HG02759 (cell line): ENCODE measurements around the gene CAPN5.

Source experiments
- ATAC-seq: cut with Tn5 transposase; IDR thresholded peaks from one replicate; pipeline ENCODE4 v1.9.1; 2021; ENCODE audit warnings: mild to moderate bottlenecking, moderate library complexity; ENCODE audit not compliant: unreplicated experiment

The CAPN5 gene

DNA sequence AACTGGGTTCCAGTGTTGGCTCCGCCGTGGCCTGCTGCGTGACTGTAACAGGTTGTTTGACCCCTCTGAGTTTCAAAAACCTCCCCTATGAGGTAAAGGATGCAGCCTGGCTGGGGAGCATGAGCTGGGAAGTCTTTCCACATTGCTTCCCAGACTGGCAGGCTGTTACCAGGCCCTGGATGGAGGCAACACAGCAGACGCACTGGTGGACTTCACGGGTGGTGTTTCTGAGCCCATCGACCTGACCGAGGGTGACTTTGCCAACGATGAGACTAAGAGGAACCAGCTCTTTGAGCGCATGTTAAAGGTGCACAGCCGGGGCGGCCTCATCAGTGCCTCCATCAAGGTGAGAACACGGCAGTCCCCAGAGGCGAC, 47.3 kb downstream of the CAPN5 start:
- no peak for ATAC-seq

- ATAC-seq: no peak
Measured at GRCh38 chr11:77115181-77115611, 48.4 kb downstream of the CAPN5 start.

DNA sequence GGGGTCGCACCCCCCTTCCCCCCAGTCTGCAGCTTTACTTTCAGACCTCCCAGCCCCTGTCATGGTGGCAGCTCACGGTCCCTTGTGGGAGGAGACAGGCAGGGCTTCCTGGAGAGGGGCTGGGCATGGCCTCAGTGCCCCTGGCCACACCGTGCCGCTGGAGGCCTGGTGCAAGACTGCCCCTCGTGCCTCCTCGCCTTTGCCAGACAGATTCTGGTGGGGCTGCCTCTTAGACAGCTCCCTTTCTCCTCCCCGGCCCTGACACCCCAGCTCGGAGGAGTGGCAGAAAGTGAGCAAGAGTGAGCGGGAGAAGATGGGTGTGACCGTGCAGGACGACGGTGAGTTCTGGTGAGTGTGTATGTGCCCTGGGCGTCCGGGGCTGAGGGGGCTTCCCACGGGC, 49.2 kb downstream of the CAPN5 start:
- no peak for ATAC-seq

GRCh38 chr11:77117492-77117891, 50.7 kb downstream of the CAPN5 start:
- ATAC-seq: no peak

DNA sequence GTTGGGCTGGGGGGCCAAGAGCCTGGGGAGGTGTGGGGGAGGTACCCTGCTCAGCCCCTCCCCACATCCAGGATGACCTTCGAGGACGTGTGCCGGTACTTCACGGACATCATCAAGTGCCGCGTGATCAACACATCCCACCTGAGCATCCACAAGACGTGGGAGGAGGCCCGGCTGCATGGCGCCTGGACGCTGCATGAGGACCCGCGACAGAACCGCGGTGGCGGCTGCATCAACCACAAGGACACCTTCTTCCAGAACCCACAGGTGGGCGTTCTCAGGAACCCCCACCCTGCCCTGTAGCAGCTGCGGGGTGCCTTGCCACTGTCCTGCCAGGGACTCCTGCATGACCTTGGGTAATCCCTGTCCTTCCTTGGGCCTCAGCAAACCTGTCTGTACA, 51.3 kb downstream of the CAPN5 start:
- no peak for ATAC-seq

GRCh38 chr11:77118971-77119370, 52.2 kb downstream of the CAPN5 start:
- no peak for ATAC-seq

GRCh38 chr11:77119531-77119936, 52.8 kb downstream of the CAPN5 start:
- no peak for ATAC-seq

DNA sequence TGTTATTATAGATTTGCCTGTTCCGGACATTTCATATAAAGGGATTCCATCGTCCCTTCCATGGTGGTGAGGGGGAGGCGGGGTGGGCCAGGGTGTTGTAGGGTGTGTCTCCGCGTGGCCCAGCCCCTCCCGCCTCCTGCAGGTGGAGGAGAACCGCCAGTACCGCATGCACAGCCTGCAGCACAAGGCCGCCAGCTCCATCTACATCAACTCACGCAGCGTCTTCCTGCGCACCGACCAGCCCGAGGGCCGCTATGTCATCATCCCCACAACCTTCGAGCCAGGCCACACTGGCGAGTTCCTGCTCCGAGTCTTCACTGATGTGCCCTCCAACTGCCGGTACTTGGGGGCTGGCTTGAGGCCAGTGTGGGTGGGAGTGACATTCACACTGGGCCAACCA, 53.8 kb downstream of the CAPN5 start:
- ATAC-seq: no peak

DNA sequence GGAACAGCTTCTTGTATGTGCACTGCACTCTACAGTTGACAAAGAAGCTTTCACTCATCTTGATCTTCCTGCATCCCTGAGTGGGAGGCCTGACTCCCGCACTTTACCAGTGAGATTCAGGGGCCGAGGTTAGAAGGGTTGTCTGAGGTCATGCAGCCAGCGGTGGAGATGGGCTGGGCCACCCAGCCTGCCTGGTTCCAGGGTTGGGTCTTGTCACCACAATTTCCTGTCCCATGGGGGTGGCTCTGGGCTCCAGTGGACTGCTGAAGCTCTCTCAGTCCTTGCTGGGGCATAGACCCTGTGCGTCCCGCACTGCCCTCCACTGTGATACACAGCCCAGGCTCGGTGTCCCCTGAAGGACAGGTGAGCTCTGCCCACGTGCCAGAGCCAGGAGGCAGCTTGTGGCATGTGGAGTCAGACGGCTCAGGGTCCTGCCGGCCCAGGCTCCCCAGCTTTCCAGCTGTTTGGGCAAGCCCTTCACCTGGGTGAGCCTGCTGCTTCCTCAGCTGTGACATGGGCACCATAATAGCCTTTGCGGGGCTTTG, 54.4 kb downstream of the CAPN5 start:
- no peak for ATAC-seq

DNA sequence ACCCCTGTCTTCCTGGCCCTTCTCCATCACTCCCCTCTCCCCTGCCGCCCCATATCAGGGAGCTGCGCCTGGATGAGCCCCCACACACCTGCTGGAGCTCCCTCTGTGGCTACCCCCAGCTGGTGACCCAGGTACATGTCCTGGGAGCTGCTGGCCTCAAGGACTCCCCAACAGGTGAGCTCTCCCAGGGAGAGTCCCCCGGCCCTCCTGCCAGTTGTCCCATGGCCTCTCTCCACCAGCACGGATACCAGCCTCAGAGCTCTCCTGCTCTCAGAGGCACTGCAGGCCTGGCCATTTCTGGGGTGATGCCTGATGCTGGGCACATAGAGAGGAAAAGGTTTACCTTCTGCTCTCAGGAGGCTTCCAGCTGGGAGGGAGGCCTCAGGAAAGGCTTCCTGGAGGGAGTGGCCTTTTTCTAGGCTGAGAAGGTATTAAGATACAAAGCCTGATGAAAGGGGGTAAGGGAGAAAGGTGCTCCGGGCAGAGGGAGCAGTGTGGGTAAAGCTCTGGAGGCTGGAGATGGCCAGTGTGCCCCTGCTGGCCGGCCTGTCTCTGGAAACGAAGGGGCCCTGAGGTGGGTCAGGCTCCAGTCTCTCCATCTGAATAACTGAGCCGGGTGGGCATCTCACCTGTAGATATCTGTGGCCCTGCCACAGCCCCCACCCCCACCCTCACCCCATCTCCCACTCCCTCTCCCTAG, 55.3 kb downstream of the CAPN5 start:
- ATAC-seq: no peak

GRCh38 chr11:77122576-77123212, 55.9 kb downstream of the CAPN5 start:
- no peak for ATAC-seq

- ATAC-seq: no peak
Measured at GRCh38 chr11:77123591-77123990, 56.8 kb downstream of the CAPN5 start.

DNA sequence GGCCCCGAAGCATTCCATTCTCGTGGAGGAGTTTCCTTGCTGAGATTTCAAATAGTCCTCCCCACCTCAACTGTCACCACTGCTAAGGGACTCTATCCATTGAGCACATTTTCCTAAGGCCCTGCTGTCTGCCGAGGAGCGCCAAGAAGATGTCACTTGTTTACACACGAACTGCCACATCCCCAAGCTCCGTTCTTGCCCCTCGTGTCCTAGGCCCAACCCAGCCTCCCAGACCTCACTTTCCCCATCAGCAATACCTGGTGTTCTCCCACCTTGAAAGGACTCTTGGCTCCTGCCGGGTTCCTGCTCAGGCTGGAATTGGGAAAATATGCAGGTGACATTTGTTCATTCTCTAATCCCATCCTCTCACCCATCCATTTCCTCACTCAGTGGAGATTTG, 57.3 kb downstream of the CAPN5 start:
- ATAC-seq: no peak

DNA sequence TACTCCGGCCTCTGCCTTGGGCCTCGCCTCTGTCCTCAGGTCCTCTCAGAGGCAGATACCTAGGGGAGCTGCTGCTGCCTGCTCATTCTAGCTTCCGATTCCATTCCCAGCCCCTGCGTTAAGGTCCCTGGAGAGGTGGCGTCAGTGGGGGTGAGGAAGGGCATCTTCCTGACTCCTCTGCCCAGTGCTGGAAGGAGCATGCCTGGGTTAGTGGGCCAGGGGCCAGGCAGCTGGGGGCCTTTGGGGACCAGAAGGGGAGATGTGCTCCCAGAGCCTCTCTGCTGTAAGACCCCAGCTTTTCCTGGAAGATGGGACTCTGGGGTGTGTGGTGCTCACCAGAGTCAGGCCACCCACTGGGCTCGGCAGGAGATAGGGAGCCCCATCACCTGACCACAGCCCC, 57.7 kb downstream of the CAPN5 start:
- ATAC-seq: no peak

- ATAC-seq: no peak
Measured at GRCh38 chr11:77125191-77125590, 58.4 kb downstream of the CAPN5 start.

GRCh38 chr11:77125695-77126094, 58.9 kb downstream of the CAPN5 start:
- ATAC-seq: no peak

- no peak for ATAC-seq
Measured at GRCh38 chr11:77126156-77126775, 59.5 kb downstream of the CAPN5 start.

DNA sequence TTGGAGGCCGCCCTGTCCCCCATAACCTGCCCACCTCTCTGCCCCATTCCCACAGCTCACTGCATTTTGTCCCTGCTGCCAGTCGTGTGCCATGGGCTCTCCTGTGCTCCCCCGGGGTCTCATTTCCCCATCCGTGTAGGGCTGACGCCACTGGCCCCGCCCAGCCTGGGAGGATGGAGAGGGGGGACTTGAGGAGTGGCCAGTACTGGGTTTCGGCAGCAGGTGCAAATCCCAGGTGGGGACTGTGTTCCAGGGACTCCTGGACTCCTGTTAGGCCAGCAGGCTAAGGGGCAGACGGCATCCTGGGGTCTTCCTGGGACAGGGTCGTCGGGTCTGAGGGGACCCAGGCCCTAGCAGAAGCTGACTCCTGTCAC, 60.1 kb downstream of the CAPN5 start:
- no peak for ATAC-seq

GRCh38 chr11:77127235-77127911, 60.6 kb downstream of the CAPN5 start:
- peak; percentile 45 for ATAC-seq

DNA sequence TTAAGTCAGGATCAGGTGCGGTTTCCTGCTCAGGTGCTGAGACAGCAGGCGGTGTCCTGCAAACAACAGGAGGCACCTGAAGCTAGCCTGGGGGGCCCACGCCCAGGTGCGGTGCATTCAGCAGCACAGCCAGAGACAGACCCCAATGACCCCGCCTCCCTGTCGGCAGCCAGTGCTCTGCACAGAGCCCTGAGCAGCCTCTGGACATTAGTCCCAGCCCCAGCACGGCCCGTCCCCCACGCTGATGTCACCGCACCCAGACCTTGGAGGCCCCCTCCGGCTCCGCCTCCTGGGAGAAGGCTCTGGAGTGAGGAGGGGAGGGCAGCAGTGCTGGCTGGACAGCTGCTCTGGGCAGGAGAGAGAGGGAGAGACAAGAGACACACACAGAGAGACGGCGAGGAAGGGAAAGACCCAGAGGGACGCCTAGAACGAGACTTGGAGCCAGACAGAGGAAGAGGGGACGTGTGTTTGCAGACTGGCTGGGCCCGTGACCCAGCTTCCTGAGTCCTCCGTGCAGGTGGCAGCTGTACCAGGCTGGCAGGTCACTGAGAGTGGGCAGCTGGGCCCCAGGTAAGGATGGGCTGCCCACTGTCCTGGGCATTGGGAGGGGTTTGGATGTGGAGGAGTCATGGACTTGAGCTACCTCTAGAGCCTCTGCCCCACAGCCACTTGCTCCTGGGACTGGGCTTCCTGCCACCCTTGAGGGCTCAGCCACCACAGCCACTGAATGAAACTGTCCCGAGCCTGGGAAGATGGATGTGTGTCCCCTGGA, 61.3 kb downstream of the CAPN5 start, which contains the start of gene MYO7A:
Gene MYO7A, plus strand, starts transcription at position 327 of the 772 bp plus-strand sequence. CDS start 2,389 bp downstream, outside the sequence.
- ATAC-seq: no peak
